ENCODE measurements around the gene FTH1. TPM values are rescaled to one million over a fixed set of nuclear protein-coding genes. Genes with fewer than 3 reads are reported as not detected.

The FTH1 gene
- total RNA-seq, 4 donors from 2014 or later, result 1,945 to 2,292 (median 2,070) TPM

DNA sequence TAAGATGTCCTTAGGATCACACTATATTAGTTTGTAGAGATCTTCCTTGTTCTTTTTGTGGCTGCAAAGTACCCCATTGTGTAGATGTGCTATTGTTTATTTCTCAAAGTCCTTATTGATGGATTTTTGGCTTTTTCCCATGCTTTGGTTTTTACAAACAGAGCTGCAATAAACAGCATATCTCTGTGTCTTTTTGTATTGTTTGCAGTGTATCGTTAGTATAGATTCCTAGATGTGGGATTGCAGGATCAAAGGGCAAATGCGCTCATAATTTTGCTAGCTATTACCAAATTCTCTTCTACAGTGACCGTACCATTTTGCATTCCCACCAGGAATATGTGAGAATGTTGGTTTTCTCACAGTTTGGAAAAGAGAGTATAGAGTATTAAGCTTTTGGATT lies 27.5 kb upstream of the FTH1 start:
- TF ChIP-seq EP300 (IDR thresholded peaks at IDR 0.05) (no peak), POLR2AphosphoS5 (IDR thresholded peaks at IDR 0.05) (no peak), POLR2A (IDR thresholded peaks at IDR 0.05) (no peak)
- TF ChIP-seq, protein P1, sequence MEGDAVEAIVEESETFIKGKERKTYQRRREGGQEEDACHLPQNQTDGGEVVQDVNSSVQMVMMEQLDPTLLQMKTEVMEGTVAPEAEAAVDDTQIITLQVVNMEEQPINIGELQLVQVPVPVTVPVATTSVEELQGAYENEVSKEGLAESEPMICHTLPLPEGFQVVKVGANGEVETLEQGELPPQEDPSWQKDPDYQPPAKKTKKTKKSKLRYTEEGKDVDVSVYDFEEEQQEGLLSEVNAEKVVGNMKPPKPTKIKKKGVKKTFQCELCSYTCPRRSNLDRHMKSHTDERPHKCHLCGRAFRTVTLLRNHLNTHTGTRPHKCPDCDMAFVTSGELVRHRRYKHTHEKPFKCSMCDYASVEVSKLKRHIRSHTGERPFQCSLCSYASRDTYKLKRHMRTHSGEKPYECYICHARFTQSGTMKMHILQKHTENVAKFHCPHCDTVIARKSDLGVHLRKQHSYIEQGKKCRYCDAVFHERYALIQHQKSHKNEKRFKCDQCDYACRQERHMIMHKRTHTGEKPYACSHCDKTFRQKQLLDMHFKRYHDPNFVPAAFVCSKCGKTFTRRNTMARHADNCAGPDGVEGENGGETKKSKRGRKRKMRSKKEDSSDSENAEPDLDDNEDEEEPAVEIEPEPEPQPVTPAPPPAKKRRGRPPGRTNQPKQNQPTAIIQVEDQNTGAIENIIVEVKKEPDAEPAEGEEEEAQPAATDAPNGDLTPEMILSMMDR (IDR thresholded peaks at IDR 0.05), result no peak
- no peak for ATAC-seq
- Histone ChIP-seq H3K27ac (no peak overlapping the region), H3K27me3 (no peaks in the 10 kb centered on the region), H3K4me1 (no peaks in the 10 kb centered on the region), H3K9me3 (peaks cover 0 to 10% (median 0%) of the 10 kb centered on the region in 3 donors), H3K36me3 (no peaks in the 10 kb centered on the region), H3K4me3 (no peak overlapping the region)
- 82 to 83% methylated on average over 3 of the region's 3 CpGs for WGBS, 2 donors (ENCODE audit: low coverage in 1 of 2)

DNA sequence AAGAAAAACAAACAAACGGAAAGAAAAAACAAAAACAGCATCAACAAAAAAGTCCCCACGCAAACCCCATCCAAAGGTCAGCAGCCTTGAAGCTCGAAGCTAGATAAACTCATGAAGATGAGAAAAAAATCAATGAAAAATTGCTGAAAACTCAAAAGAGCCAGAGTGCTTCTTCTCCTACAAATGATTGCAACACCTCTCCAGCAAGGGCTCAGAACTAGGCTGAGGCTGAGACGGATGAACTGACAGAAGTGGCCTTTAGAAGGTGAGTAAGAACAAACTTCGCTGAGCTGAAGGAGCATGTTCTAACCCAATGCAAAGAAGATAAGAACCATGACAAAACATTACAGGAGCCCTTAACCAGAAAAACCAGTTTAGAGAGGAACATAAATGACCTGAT lies 18.4 kb upstream of the FTH1 start:
- TF ChIP-seq POLR2AphosphoS5 (IDR thresholded peaks at IDR 0.05), result no peak
- TF ChIP-seq, protein P1 (IDR thresholded peaks at IDR 0.05), result no peak
- no peak for TF ChIP-seq EP300 (IDR thresholded peaks at IDR 0.05)
- no peak for TF ChIP-seq POLR2A (IDR thresholded peaks at IDR 0.05)

DNA sequence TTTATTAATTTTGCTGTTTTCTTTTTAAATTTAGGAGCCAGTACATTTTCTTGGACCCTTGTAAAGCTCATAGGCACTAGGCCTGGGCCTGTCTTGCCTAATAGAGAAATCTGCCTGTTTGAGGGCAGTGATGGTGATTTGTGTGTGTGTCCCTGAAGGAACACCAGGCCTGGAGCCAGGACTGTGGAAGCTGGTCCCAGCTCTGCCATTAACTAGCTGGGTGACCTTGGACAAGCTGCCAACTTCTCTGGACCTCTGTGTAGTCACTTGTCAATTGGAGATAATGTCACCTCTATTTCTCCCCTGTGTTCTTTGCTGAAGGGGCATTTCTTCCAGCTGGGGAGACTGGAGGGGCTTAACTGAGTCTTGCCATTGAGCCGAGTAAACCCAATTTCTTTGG lies 16.0 kb upstream of the FTH1 start:
- Histone ChIP-seq H3K4me1 (peaks cover 1 to 11% (median 5%) of the 10 kb centered on the region in 3 donors), H3K9me3 (no peaks in the 10 kb centered on the region), H3K27ac (no peak overlapping the region), H3K27me3 (no peaks in the 10 kb centered on the region), H3K36me3 (no peaks in the 10 kb centered on the region), H3K4me3 (no peak overlapping the region)
- ATAC-seq, result no peak
- TF ChIP-seq EP300 (IDR thresholded peaks at IDR 0.05), result no peak
- TF ChIP-seq POLR2A (IDR thresholded peaks at IDR 0.05), result no peak
- TF ChIP-seq POLR2AphosphoS5 (IDR thresholded peaks at IDR 0.05), result no peak
- TF ChIP-seq, protein P1 (IDR thresholded peaks at IDR 0.05), result no peak
- WGBS, 2 donors (ENCODE audit: low coverage in 1 of 2), result 100% methylated on average over 1 of the region's 1 CpG; no CpG with 5 or more reads in 1 of the 2 donors

More for the DNA sequence above, 18.4 kb upstream of the FTH1 start:
- H3K27ac ChIP-seq, result no peak overlapping the region
- WGBS, 2 donors (ENCODE audit: low coverage in 1 of 2), result 93 to 94% methylated on average over 3 to 5 of the region's 5 CpGs
- no peak overlapping the region for H3K4me3 ChIP-seq
- no peaks in the 10 kb centered on the region for H3K4me1 ChIP-seq
- ATAC-seq, result no peak
- no peaks in the 10 kb centered on the region for H3K36me3 ChIP-seq
- no peaks in the 10 kb centered on the region for H3K9me3 ChIP-seq
- no peaks in the 10 kb centered on the region for H3K27me3 ChIP-seq

DNA sequence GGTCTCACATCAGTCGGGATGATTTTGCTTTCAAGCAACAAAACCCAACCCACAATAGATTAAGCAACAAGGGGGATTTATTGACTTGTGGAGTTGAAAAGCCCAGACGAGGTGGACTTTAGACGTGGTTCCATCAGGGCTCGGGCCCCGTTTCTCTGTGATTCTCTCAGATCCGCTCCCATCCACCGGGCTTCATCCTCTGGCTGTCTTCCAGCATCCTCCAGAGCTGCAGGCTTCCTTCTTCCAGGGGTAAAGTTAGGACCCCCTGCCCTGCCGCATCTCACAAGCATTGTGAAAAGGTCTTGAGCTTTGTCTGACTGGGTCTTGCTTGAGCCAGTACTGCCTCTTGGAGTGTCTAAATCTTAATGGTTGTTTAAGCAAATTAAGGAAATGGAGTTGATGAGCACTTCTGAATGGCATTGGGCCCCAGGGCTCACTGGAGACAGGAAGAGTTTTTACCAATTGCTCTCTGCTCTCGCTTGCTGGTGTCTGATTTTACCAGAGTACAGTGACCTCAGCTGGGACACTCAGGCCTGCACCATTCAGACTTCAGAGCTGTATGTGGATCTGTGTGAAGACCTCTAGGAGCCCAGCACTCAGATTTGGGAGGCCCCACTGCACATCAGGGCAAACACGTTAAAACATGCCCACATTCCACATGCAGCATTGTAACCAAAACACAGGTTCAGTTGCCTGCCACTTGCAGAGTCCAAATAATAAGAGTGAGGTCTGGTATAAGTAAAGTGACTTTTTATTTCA lies 13.5 kb upstream of the FTH1 start:
- no peaks in the 10 kb centered on the region for H3K9me3 ChIP-seq

More for the DNA sequence above, 13.5 kb upstream of the FTH1 start:
- 82 to 91% methylated on average over 8 to 9 of the region's 10 CpGs for WGBS, 2 donors (ENCODE audit: low coverage in 1 of 2)
- Histone ChIP-seq H3K27ac (no peak overlapping the region), H3K27me3 (no peaks in the 10 kb centered on the region), H3K4me1 (peaks cover 4 to 35% (median 8%) of the 10 kb centered on the region in 3 donors), H3K36me3 (no peaks in the 10 kb centered on the region), H3K4me3 (no peak overlapping the region)
- TF ChIP-seq EP300 (IDR thresholded peaks at IDR 0.05), result no peak
- no peak for TF ChIP-seq POLR2AphosphoS5 (IDR thresholded peaks at IDR 0.05)
- TF ChIP-seq POLR2A (IDR thresholded peaks at IDR 0.05), result no peak
- TF ChIP-seq, protein P1 (IDR thresholded peaks at IDR 0.05), result no peak
- ATAC-seq, result no peak
